Neural cell (in vitro differentiated cells): Measurements from ENCODE around the gene ADAMTS2. TPM values are rescaled to one million over a fixed set of nuclear protein-coding genes. Genes with fewer than 3 reads are reported as not detected.

Experiments used
- H2AFZ ChIP-seq: fragments of 200-600, 300-800 bp; sonication (generic), shearing (Covaris generic); 2 replicates; pipeline ENCODE4 v1.6.0; 2014; ENCODE audit warnings: low read depth, mild to moderate bottlenecking, antibody characterized with exemption, low read length, moderate library complexity
- H3F3A ChIP-seq: fragments of 200-600 bp; shearing (Covaris generic); 2 replicates; pipeline ENCODE4 v1.6.1; 2016; ENCODE audit warnings: mild to moderate bottlenecking, moderate library complexity, mixed read lengths, antibody characterized with exemption, low read length; ENCODE audit not compliant: insufficient read depth, poor library complexity, severe bottlenecking
- H3K27ac ChIP-seq: fragments of 200-600, 300-800 bp; sonication (generic), shearing (Covaris generic); 2 replicates; pipeline ENCODE4 v1.5.1; 2014; ENCODE audit warnings: mild to moderate bottlenecking, low read length, moderate library complexity
- H3K27me3 ChIP-seq: fragments of 300-800, 200-600 bp; sonication (generic), shearing (Covaris generic); 2 replicates; pipeline ENCODE4 v1.6.0; 2014; ENCODE audit warnings: mild to moderate bottlenecking, low read depth, low read length, moderate library complexity; ENCODE audit not compliant: insufficient read depth
- H3K36me3 ChIP-seq: fragments of 300-800, 200-600 bp; sonication (generic), shearing (Covaris generic); 2 replicates; pipeline ENCODE4 v1.5.1; 2014; ENCODE audit warnings: mild to moderate bottlenecking, antibody characterized with exemption, low read length, moderate library complexity; ENCODE audit not compliant: insufficient read depth
- H3K4me2 ChIP-seq: fragments of 300-800, 200-600 bp; sonication (generic), shearing (Covaris generic); 2 replicates; pipeline ENCODE4 v1.6.0; 2014; ENCODE audit warnings: mild to moderate bottlenecking, low read length
- H3K4me3 ChIP-seq: fragments of 300-800, 200-600 bp; sonication (generic), shearing (Covaris generic); 2 replicates; pipeline ENCODE4 v1.5.1; 2014; ENCODE audit warnings: mild to moderate bottlenecking, low read length, moderate library complexity
- H3K79me2 ChIP-seq: fragments of 200-600 bp; shearing (Covaris generic); replicated peaks from 2 replicates; pipeline ENCODE4 v1.6.0; 2014; ENCODE audit warnings: mild to moderate bottlenecking, low read length, moderate library complexity; ENCODE audit not compliant: insufficient read depth
- H3K9ac ChIP-seq: fragments of 300-800, 200-600 bp; sonication (generic), shearing (Covaris generic); 2 replicates; pipeline ENCODE4 v1.6.1; 2016; ENCODE audit warnings: mild to moderate bottlenecking, low read length, mixed read lengths
- H3K9me2 ChIP-seq: fragments of 200-600 bp; shearing (Covaris generic); 2 replicates; pipeline ENCODE4 v1.6.1; 2016; ENCODE audit warnings: mild to moderate bottlenecking, low read length, mixed read lengths; ENCODE audit not compliant: insufficient read depth
- H3K9me3 ChIP-seq: fragments of 200-600, 300-800 bp; sonication (generic), shearing (Covaris generic); 2 replicates; pipeline ENCODE4 v1.6.1; 2016; ENCODE audit warnings: mild to moderate bottlenecking, mixed run types, low read length, moderate library complexity, mixed read lengths
- H4K20me1 ChIP-seq: fragments of 200-600 bp; shearing (Covaris generic); 2 replicates; pipeline ENCODE4 v1.6.1; 2016; ENCODE audit warnings: mild to moderate bottlenecking, mixed run types; ENCODE audit not compliant: insufficient read depth
- EP300 ChIP-seq: fragments of 450-650 bp; conservative IDR thresholded peaks from 2 replicates; pipeline ENCODE4 v1.6.1; 2014; ENCODE audit warnings: antibody characterized with exemption, mild to moderate bottlenecking, moderate library complexity; ENCODE audit not compliant: poor library complexity, severe bottlenecking
- EZH2 ChIP-seq: fragments of 200-600, 300-800 bp; shearing (Covaris generic), sonication (generic); IDR thresholded peaks from 2 replicates; pipeline ENCODE4 v1.6.1; 2014; ENCODE audit warnings: antibody characterized with exemption, low read length, borderline replicate concordance, mild to moderate bottlenecking; ENCODE audit not compliant: insufficient read depth, poor library complexity, severe bottlenecking
- MXI1 ChIP-seq: fragments of 450-650 bp; conservative IDR thresholded peaks from 2 replicates; pipeline ENCODE4 v1.6.1; 2014; ENCODE audit warnings: antibody characterized with exemption, mild to moderate bottlenecking; ENCODE audit not compliant: poor library complexity, severe bottlenecking
- POLR2AphosphoS5 ChIP-seq: IDR thresholded peaks from 2 replicates; pipeline ENCODE4 v1.6.1; 2012
- RAD21 ChIP-seq: fragments of 450-650 bp; conservative IDR thresholded peaks from 2 replicates; pipeline ENCODE4 v1.6.1; 2014; ENCODE audit warnings: antibody characterized with exemption, mild to moderate bottlenecking, moderate library complexity
- SMC3 ChIP-seq: fragments of 450-650 bp; conservative IDR thresholded peaks from 2 replicates; pipeline ENCODE4 v1.6.1; 2014; ENCODE audit warnings: antibody characterized with exemption, mild to moderate bottlenecking, moderate library complexity; ENCODE audit not compliant: poor library complexity
- TAF1 ChIP-seq: IDR thresholded peaks from 2 replicates; pipeline ENCODE4 v1.6.1; 2012; ENCODE audit warnings: low read depth
- polyA plus RNA-seq: library from polyadenylated mRNA; depleted of rRNA; stranded (reverse); fragments of >200 nt; gene quantifications from 2 replicates; pipeline ENCODE4 v1.2.3, GENCODE V29; 2014
- TF ChIP-seq, protein P1 (sequence below): IDR thresholded peaks from 2 replicates; pipeline ENCODE4 v1.6.1; 2012; ENCODE audit warnings: borderline replicate concordance
- TF ChIP-seq, protein P2 (sequence below): fragments of 450-650 bp; IDR thresholded peaks from 2 replicates; pipeline ENCODE4 v1.5.1; 2014; ENCODE audit warnings: antibody characterized with exemption, mild to moderate bottlenecking, moderate library complexity; ENCODE audit not compliant: poor library complexity, severe bottlenecking

The ADAMTS2 gene
- polyA plus RNA-seq, 1 donor from 2014 or later: 0.61 TPM

DNA sequence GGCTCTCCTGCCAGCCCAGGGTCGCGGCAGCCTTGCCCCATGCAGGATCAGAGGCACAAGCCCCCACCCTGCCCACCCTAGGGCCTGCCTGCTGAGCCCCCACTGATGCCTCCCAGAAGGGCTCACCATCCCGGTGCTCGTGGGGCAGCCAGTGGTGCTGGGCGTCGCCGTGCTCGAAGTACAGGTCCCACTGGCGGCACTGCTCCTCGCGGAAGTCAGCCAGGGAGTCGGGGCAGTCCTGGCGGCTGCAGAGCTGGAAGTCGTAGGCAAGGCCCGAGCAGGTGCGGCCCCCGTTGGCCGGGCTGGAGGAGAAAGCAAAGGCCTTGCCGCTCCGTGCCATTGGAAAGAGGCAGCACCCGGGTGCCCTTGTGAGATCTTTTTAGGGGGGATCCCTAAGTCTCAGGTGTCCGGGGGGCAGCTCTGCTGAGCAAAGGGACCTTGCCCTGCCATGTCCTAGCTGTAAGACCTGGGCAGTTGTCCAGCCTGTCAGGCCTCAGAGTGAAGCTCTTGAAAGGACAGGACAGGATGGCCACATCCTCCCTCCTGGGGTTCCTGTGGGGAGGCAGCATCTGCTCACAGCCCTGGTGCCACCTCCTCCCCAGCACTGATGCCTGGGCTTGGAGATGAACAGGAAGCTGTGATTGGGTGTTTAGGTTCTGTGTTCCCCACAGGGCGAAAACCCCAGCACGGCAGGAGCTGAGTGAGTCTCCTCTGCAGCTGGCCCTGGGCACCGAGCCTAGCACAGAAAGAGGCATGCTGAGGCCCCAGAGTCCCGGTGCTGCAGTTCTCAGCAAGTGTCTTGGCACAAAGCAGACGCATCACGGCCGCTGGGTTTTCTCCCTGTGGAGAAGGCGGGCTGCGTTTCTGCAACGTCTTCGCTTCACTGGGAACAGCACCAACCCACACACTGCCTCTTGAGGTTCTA, 207.4 kb downstream of the ADAMTS2 start:
- H3K4me3 ChIP-seq: no peak overlapping the region
- no peaks in the 10 kb centered on the region for H3K36me3 ChIP-seq
- TF ChIP-seq TAF1: no peak
- TF ChIP-seq, protein P1, sequence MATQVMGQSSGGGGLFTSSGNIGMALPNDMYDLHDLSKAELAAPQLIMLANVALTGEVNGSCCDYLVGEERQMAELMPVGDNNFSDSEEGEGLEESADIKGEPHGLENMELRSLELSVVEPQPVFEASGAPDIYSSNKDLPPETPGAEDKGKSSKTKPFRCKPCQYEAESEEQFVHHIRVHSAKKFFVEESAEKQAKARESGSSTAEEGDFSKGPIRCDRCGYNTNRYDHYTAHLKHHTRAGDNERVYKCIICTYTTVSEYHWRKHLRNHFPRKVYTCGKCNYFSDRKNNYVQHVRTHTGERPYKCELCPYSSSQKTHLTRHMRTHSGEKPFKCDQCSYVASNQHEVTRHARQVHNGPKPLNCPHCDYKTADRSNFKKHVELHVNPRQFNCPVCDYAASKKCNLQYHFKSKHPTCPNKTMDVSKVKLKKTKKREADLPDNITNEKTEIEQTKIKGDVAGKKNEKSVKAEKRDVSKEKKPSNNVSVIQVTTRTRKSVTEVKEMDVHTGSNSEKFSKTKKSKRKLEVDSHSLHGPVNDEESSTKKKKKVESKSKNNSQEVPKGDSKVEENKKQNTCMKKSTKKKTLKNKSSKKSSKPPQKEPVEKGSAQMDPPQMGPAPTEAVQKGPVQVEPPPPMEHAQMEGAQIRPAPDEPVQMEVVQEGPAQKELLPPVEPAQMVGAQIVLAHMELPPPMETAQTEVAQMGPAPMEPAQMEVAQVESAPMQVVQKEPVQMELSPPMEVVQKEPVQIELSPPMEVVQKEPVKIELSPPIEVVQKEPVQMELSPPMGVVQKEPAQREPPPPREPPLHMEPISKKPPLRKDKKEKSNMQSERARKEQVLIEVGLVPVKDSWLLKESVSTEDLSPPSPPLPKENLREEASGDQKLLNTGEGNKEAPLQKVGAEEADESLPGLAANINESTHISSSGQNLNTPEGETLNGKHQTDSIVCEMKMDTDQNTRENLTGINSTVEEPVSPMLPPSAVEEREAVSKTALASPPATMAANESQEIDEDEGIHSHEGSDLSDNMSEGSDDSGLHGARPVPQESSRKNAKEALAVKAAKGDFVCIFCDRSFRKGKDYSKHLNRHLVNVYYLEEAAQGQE: no peak
- no peak for TF ChIP-seq POLR2AphosphoS5
- H3K9ac ChIP-seq: no peak overlapping the region
- no peak overlapping the region for H3K27ac ChIP-seq
- no peaks in the 10 kb centered on the region for H3K27me3 ChIP-seq
- H3K9me3 ChIP-seq: no peaks in the 10 kb centered on the region
- no peak overlapping the region for H3K4me2 ChIP-seq
- no peaks in the 10 kb centered on the region for H3F3A ChIP-seq
- H2AFZ ChIP-seq: no peak overlapping the region
- H4K20me1 ChIP-seq: no peaks in the 10 kb centered on the region
- no peaks in the 10 kb centered on the region for H3K79me2 ChIP-seq
- no peaks in the 10 kb centered on the region for H3K9me2 ChIP-seq

DNA sequence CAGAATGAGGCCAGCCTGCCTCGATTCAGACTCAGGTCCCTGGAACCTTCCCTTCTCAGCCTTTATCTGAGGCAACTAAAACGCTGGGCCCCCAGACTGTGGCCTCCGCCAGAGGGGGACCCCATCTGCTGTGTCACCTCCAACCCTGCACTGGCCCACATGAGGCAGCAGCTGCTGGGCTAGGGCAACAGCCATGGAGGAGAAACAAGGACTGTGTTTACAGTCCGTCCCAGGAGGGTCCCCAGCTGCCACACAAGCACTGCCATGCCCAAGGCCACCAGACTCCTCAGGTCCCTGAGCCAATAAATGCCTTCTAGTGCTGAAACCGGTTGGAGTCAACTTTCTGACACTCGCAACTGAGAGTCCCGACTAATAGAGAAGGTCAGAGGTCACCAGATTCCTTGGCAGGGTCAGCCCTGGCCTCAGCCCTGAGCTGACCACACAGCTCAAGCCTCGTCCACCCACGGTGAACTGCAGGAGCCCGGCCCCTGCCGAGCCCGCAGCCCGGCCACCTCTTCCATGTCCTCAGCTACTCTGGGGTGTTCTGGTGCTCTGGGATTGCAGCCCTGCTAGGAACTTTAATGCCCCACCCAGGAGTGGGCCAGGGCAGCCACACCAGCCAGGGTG, 208.1 kb downstream of the ADAMTS2 start:
- Histone ChIP-seq H2AFZ (no peak overlapping the region), H3K27me3 (no peaks in the 10 kb centered on the region), H3K9me3 (no peaks in the 10 kb centered on the region), H4K20me1 (no peaks in the 10 kb centered on the region), H3K4me3 (no peak overlapping the region), H3K27ac (no peak overlapping the region), H3K9ac (no peak overlapping the region), H3K4me2 (no peak overlapping the region), H3F3A (no peaks in the 10 kb centered on the region), H3K9me2 (no peaks in the 10 kb centered on the region), H3K79me2 (no peaks in the 10 kb centered on the region), H3K36me3 (no peaks in the 10 kb centered on the region)
- TF ChIP-seq EZH2 (no peak), SMC3 (no peak), POLR2AphosphoS5 (no peak), TAF1 (no peak), EP300 (no peak), RAD21 (no peak)

DNA sequence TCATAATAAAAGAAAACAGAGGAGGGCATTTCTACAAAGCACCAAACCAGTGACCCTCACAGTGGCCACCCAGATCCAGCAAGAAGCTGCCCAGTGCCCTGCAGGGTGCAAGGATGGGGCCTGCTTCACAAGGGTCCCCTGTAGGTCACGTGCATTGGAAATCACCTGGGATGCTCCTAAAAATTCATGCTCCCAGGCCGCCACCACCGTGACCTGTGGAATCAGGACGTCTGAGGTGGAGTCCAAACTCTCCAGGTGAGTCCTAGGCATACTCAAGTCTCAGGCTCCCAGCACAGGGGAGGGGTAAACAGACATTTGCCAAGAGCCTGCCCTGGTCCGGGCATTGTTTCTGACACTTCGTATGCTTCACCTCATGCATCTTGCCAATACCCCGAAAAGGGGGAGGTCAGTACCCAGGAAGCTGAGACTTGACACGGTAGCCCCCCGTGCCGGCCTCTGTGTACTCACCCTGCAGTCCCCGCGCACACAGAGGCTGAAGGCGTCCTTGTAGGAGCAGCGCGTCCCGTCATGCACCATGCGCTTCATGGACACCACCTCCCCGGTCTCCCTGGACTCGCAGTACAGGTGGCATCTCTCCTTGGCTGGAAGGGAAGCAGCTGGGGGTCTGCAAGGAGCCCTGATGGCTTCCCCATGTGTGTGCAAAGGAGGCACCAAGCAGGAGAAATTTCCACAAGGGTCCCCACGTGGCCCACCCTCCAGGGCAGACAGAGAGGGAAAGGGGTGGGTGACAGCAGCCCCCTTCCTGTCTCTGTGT, 209.6 kb downstream of the ADAMTS2 start:
- no peaks in the 10 kb centered on the region for H3K9me2 ChIP-seq
- no peaks in the 10 kb centered on the region for H3K9me3 ChIP-seq
- H4K20me1 ChIP-seq: no peaks in the 10 kb centered on the region
- no peak overlapping the region for H3K9ac ChIP-seq
- H3K36me3 ChIP-seq: no peaks in the 10 kb centered on the region
- no peaks in the 10 kb centered on the region for H3K79me2 ChIP-seq
- no peak overlapping the region for H2AFZ ChIP-seq
- no peak overlapping the region for H3K4me2 ChIP-seq
- H3K4me3 ChIP-seq: no peak overlapping the region
- H3K27ac ChIP-seq: no peak overlapping the region
- TF ChIP-seq, protein P1: no peak
- no peak for TF ChIP-seq POLR2AphosphoS5
- TF ChIP-seq EP300: no peak
- no peak for TF ChIP-seq MXI1
- TF ChIP-seq RAD21: no peak
- no peak for TF ChIP-seq SMC3
- TF ChIP-seq, protein P2, sequence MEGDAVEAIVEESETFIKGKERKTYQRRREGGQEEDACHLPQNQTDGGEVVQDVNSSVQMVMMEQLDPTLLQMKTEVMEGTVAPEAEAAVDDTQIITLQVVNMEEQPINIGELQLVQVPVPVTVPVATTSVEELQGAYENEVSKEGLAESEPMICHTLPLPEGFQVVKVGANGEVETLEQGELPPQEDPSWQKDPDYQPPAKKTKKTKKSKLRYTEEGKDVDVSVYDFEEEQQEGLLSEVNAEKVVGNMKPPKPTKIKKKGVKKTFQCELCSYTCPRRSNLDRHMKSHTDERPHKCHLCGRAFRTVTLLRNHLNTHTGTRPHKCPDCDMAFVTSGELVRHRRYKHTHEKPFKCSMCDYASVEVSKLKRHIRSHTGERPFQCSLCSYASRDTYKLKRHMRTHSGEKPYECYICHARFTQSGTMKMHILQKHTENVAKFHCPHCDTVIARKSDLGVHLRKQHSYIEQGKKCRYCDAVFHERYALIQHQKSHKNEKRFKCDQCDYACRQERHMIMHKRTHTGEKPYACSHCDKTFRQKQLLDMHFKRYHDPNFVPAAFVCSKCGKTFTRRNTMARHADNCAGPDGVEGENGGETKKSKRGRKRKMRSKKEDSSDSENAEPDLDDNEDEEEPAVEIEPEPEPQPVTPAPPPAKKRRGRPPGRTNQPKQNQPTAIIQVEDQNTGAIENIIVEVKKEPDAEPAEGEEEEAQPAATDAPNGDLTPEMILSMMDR: no peak
- TF ChIP-seq EZH2: no peak
- no peak for TF ChIP-seq TAF1
- H3K27me3 ChIP-seq: no peaks in the 10 kb centered on the region
- no peaks in the 10 kb centered on the region for H3F3A ChIP-seq
